GM12878 (cell line): ENCODE measurements around the gene OCA2. TPM values are rescaled to one million over a fixed set of nuclear protein-coding genes. Genes with fewer than 3 reads are reported as not detected.

ENCODE experiments used
- ATAC-seq: fragments of 200-7000 bp; cut with Tn5 transposase; 3 replicates; pipeline ENCODE4 v1.9.1; 2020; ENCODE audit warnings: mild to moderate bottlenecking, moderate library complexity
- BruUV-seq: library from RNA; stranded (reverse); fragments of 400-500 nt; replicated peaks from 2 replicates; lab custom pipeline; 2021; lab: Mats Ljungman, UMichigan
- CTCF ChIA-PET: fragments of 300-600 bp; sonication (Branson Sonifier 250); formaldehyde crosslinking; extraction: SDS; loops from one replicate; lab custom pipeline; 2021; ENCODE audit warnings: inconsistent platforms; lab: Yijun Ruan, JAX
- POLR2A ChIA-PET: fragments of 350-600 bp; formaldehyde crosslinking; extraction: SDS; loops from one replicate; lab custom pipeline; 2021; ENCODE audit warnings: inconsistent platforms; lab: Charles Lee
- RAD21 ChIA-PET: fragments of 300-600 bp; sonication (Branson Sonifier 250); formaldehyde crosslinking; loops from one replicate; lab custom pipeline; 2023; ENCODE audit warnings: antibody characterized with exemption; ENCODE audit not compliant: unreplicated experiment; lab: Charles Lee
- SMC1A ChIA-PET: fragments of 300-600 bp; sonication (Branson Sonifier 250); formaldehyde crosslinking; loops from one replicate; lab custom pipeline; 2023; ENCODE audit not compliant: unreplicated experiment, uncharacterized antibody; lab: Charles Lee
- DNase-seq: peaks from one replicate; pipeline ENCODE4 v3.0.0-alpha.2; 2011; ENCODE audit warnings: low read depth, low spot score
- FAIRE-seq: peaks from 3 replicates; lab custom pipeline; 2011; peaks lifted over from hg19 to GRCh38; lab: Jason Lieb, UNC
- H2AFZ ChIP-seq: 2 replicates; pipeline ENCODE4 v1.6.0; 2011; ENCODE audit warnings: low read depth, low read length, control low read depth; ENCODE audit not compliant: control insufficient read depth
- H3K27ac ChIP-seq: 2 replicates; pipeline ENCODE4 v1.5.1; 2011; ENCODE audit warnings: control low read depth; ENCODE audit not compliant: control insufficient read depth, insufficient read depth
- H3K27me3 ChIP-seq, 2 experiments: replicated peaks in 1 of 2; 2 replicates each; pipeline versions ENCODE4 v1.6.0 to v1.6.1; 2011; ENCODE audit warnings: low read length in 1 of 2; ENCODE audit not compliant: control insufficient read depth in 2 of 2, insufficient read depth in 2 of 2
- H3K36me3 ChIP-seq, 2 experiments: 2 replicates each; pipeline ENCODE4 v1.5.1; 2011; ENCODE audit warnings: low read length in 1 of 2; ENCODE audit not compliant: control insufficient read depth in 2 of 2, insufficient read depth in 2 of 2
- H3K4me1 ChIP-seq: 2 replicates; pipeline ENCODE4 v1.6.1; 2011; ENCODE audit warnings: mild to moderate bottlenecking, low read length, moderate library complexity, mixed read lengths; ENCODE audit not compliant: control insufficient read depth, insufficient read depth
- H3K4me2 ChIP-seq: 2 replicates; pipeline ENCODE4 v1.6.0; 2011; ENCODE audit warnings: control low read depth; ENCODE audit not compliant: control insufficient read depth, insufficient read depth
- H3K4me3 ChIP-seq: fragments of 200-600 bp; sonication (generic); 2 replicates; pipeline ENCODE4 v1.5.1; 2016
- H3K79me2 ChIP-seq: 2 replicates; pipeline ENCODE4 v1.6.0; 2011; ENCODE audit warnings: low read length; ENCODE audit not compliant: control insufficient read depth, insufficient read depth
- H3K9ac ChIP-seq: 2 replicates; pipeline ENCODE4 v1.8.0; 2011; ENCODE audit warnings: low read length, control low read depth, mixed read lengths; ENCODE audit not compliant: control insufficient read depth, insufficient read depth
- H3K9me3 ChIP-seq: replicated peaks from 3 replicates; pipeline ENCODE4 v1.5.1; 2011; ENCODE audit warnings: mild to moderate bottlenecking, low read length; ENCODE audit not compliant: control insufficient read depth, insufficient read depth
- H4K20me1 ChIP-seq: 2 replicates; pipeline ENCODE4 v1.6.0; 2011; ENCODE audit not compliant: control insufficient read depth, insufficient read depth
- RBBP5 ChIP-seq: fragments of 200-600 bp; sonication (generic); conservative IDR thresholded peaks from 2 replicates; pipeline ENCODE4 v1.6.1; 2016
- RCOR1 ChIP-seq: conservative IDR thresholded peaks from 2 replicates; pipeline ENCODE4 v1.6.1; 2012; ENCODE audit warnings: low read depth, low read length, improper control_type of control experiment
- RUNX3 ChIP-seq: IDR thresholded peaks from 2 replicates; pipeline ENCODE4 v1.6.1; 2012; ENCODE audit warnings: low read length, inconsistent platforms
- SREBF2 ChIP-seq: IDR thresholded peaks from 2 replicates; pipeline ENCODE4 v1.6.1; 2012; ENCODE audit warnings: mild to moderate bottlenecking, low read length
- TAF1 ChIP-seq: IDR thresholded peaks from 2 replicates; pipeline ENCODE4 v1.6.1; 2011; ENCODE audit warnings: mild to moderate bottlenecking, low read depth, low read length, borderline replicate concordance
- TARDBP ChIP-seq: IDR thresholded peaks from 2 replicates; pipeline ENCODE4 v1.6.1; 2016; ENCODE audit warnings: borderline replicate concordance
- WGBS: methylation state at CpG from one replicate; pipeline ENCODE4 v1.1.6; 2016; ENCODE audit warnings: low lambda C conversion rate; ENCODE audit not compliant: insufficient replicate concordance, insufficient coverage; ENCODE audit errors: missing lambda C conversion rate; 5-methylcytosine and 5-hydroxymethylcytosine counted together
- in situ Hi-C: fragments of 300-500 bp; cut with MboI; formaldehyde crosslinking; loops from 9 replicates; pipeline ENCODE4 v1.14.3; 2018; ENCODE audit warnings: mixed read lengths
- intact Hi-C: fragments of 100-400 bp; cut with micrococcal nuclease; formaldehyde crosslinking; loops from one replicate; pipeline ENCODE4 v1.14.2; 2022; ENCODE audit not compliant: unreplicated experiment
- polyA plus RNA-seq, 11 experiments: library from polyadenylated mRNA; depleted of rRNA in 4 of 11; unstranded in 6 of 11; stranded (reverse) in 5 of 11; fragments of >200 nt; fragmentation: Nextera tagmentation in 4 of 11; fragmentation: Illumina TruSeq in 1 of 11; extraction: Ambion mirVana in 4 of 11; extraction: Trizol in 1 of 11; gene quantifications; 1 replicate in 1 of 11; 2 replicates in 10 of 11; pipeline versions ENCODE4 v1.2.1 to v1.2.3, GENCODE V29; 2011 to 2016; ENCODE audit warnings: inconsistent platforms in 2 of 11, missing spikeins in 2 of 11, low read depth in 1 of 11
- total RNA-seq, 4 experiments: library from RNA; depleted of rRNA in 3 of 4; stranded (reverse); fragments of >200 nt in 3 of 4; fragmentation: Illumina TruSeq in 1 of 4; extraction: Trizol in 1 of 4; gene quantifications; 2 replicates each; pipeline versions ENCODE4 v1.2.1 to v1.2.3, GENCODE V29; 2013 to 2021
- TF ChIP-seq, protein P1 (sequence below): fragments of 450-650 bp; IDR thresholded peaks from 2 replicates; pipeline ENCODE4 v1.6.1; 2017; ENCODE audit warnings: low read depth, mild to moderate bottlenecking, moderate library complexity

OCA2 gene
- total and polyA plus RNA-seq, 10 of the 15 experiments (the other 5 are each of a cell fraction or from before 2014, with no cell fraction given): 0.04 to 1.8 TPM; not detected in 8

DNA sequence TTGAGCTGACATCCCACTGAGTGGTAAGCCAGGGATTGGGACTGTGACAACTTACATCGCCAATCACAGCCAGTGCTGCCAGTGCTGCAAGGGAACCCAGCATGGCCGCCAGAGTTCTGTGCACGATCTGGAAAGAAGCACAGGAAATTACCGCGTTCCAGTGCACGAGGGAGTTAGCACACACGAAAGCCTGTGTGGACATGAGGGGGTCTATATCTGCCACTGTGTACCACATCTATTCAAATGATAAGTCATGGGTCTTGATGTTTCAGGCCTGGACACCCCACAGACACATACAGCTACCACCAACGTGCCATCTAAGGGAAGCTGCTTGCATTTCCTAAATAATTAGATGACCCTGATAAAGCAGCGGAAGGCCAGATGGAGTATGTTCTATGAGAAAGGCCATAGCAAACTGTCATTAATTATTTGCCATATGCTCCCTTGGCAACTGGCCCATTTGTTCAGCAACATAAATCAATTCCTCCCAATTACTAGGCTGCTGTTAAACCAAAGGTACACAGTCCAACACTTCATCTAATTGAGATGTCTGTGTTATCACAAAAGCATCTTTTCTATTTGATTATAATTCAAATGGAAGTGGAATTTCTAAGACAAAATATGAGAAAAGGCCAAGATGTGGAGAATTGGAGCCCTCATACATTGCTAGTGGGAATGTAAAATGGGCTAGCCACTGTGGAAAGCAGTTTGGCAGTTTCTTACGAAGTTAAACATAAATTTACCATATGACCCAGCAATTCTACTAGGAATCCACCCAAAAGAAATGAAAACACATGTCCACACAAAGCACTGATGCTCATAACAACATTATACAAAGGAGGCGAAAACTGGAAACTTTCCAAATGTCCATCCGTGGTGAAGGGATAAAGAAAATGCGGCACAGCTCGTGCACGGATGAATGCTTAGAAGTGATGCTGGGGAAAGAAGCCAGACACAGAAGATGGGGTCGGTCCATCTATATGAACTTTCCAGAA lies 108.3 kb downstream of the OCA2 start:
- no peaks in the 10 kb centered on the region for H3K27me3 ChIP-seq
- no peaks in the 10 kb centered on the region for H3K4me1 ChIP-seq
- no peaks in the 10 kb centered on the region for H3K79me2 ChIP-seq
- no peak overlapping the region for H2AFZ ChIP-seq
- no peaks in the 10 kb centered on the region; the same call in 2 of the 3 replicates for H3K9me3 ChIP-seq
- no peak for ATAC-seq
- in situ Hi-C loops (no loop called here), intact Hi-C loops (no loop called here)
- DNase-seq: no peak
- ChIA-PET RAD21 (no interaction called here), SMC1A (no interaction called here), POLR2A (no interaction called here), CTCF (no interaction called here)
- no peaks in the 10 kb centered on the region for H4K20me1 ChIP-seq
- TF ChIP-seq TARDBP (no peak), RBBP5 (no peak), TAF1 (no peak), RCOR1 (no peak), SREBF2 (no peak), RUNX3 (no peak)
- TF ChIP-seq, protein P1, sequence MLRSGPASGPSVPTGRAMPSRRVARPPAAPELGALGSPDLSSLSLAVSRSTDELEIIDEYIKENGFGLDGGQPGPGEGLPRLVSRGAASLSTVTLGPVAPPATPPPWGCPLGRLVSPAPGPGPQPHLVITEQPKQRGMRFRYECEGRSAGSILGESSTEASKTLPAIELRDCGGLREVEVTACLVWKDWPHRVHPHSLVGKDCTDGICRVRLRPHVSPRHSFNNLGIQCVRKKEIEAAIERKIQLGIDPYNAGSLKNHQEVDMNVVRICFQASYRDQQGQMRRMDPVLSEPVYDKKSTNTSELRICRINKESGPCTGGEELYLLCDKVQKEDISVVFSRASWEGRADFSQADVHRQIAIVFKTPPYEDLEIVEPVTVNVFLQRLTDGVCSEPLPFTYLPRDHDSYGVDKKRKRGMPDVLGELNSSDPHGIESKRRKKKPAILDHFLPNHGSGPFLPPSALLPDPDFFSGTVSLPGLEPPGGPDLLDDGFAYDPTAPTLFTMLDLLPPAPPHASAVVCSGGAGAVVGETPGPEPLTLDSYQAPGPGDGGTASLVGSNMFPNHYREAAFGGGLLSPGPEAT: no peak
- no peak overlapping the region for H3K4me3 ChIP-seq
- BruUV-seq: no TSS peak
- no peaks in the 10 kb centered on the region for H3K36me3 ChIP-seq
- WGBS: 49% methylated on average over 16 of the region's 16 CpGs
- H3K9ac ChIP-seq: no peak overlapping the region
- H3K4me2 ChIP-seq: no peak overlapping the region
- H3K27ac ChIP-seq: no peak overlapping the region
- FAIRE-seq: no peak
